BLaER1 (cell line): ENCODE data around the gene PKP3.
"Not testable (repeated sequence)": the region's sequence is repeated elsewhere in the genome, so short reads cannot be mapped to it uniquely, and the experiment has no call there.

Experiments used
- H3K27ac ChIP-seq: shearing (Covaris generic); formaldehyde crosslinking; 2 replicates; pipeline ENCODE4 v1.8.1; 2022
- H3K27me3 ChIP-seq: shearing (Covaris generic); formaldehyde crosslinking; 2 replicates; pipeline ENCODE4 v1.8.1; 2022
- H3K36me3 ChIP-seq: shearing (Covaris generic); formaldehyde crosslinking; 2 replicates; pipeline ENCODE4 v1.8.1; 2022
- H3K4me1 ChIP-seq: shearing (Covaris generic); formaldehyde crosslinking; 2 replicates; pipeline ENCODE4 v1.8.1; 2022
- H3K4me2 ChIP-seq: shearing (Covaris generic); formaldehyde crosslinking; 2 replicates; pipeline ENCODE4 v1.8.1; 2022
- H3K4me3 ChIP-seq: shearing (Covaris generic); formaldehyde crosslinking; 2 replicates; pipeline ENCODE4 v1.8.1; 2022
- H3K9ac ChIP-seq: shearing (Covaris generic); formaldehyde crosslinking; 2 replicates; pipeline ENCODE4 v1.8.1; 2022
- H3K9me3 ChIP-seq: shearing (Covaris generic); formaldehyde crosslinking; 2 replicates; pipeline ENCODE4 v1.8.1; 2022
- H4K20me1 ChIP-seq: shearing (Covaris generic); formaldehyde crosslinking; 2 replicates; pipeline ENCODE4 v1.8.1; 2022
- Cebpa-rat ChIP-seq: shearing (Covaris generic); IDR thresholded peaks from 2 replicates; pipeline ENCODE4 v1.8.1; 2022

Gene PKP3

GRCh38 chr11:425301-425700 lies 31.3 kb downstream of the PKP3 start:
- Histone ChIP-seq H3K9ac (no peak overlapping the region), H3K36me3 (0 out of 2 replicates have a peak, but pooled peaks cover 6% of the 10 kb centered on the region)
- no peak for TF ChIP-seq Cebpa-rat

GRCh38 chr11:426851-427250 lies 32.8 kb downstream of the PKP3 start:
- no peak overlapping the region for H3K4me2 ChIP-seq
- no peak for TF ChIP-seq Cebpa-rat
- no peaks in the 10 kb centered on the region for H3K27me3 ChIP-seq
- no peak overlapping the region for H3K9ac ChIP-seq
- no peaks in the 10 kb centered on the region for H4K20me1 ChIP-seq
- H3K36me3 ChIP-seq = 0 out of 2 replicates have a peak, but pooled peaks cover 6% of the 10 kb centered on the region
- H3K27ac ChIP-seq = no peak overlapping the region
- H3K9me3 ChIP-seq = no peaks in the 10 kb centered on the region
- no peaks in the 10 kb centered on the region for H3K4me1 ChIP-seq
- no peak overlapping the region for H3K4me3 ChIP-seq

More at GRCh38 chr11:425301-425700, 31.3 kb downstream of the PKP3 start:
- H3K4me3 ChIP-seq = no peak overlapping the region
- no peak overlapping the region for H3K27ac ChIP-seq
- no peaks in the 10 kb centered on the region for H3K27me3 ChIP-seq
- H3K4me1 ChIP-seq = no peaks in the 10 kb centered on the region
- no peaks in the 10 kb centered on the region for H3K9me3 ChIP-seq
- no peak overlapping the region for H3K4me2 ChIP-seq
- H4K20me1 ChIP-seq = no peaks in the 10 kb centered on the region

- H3K9ac ChIP-seq = no peak overlapping the region
- no peak for TF ChIP-seq Cebpa-rat
Measured at GRCh38 chr11:428295-428694, 34.3 kb downstream of the PKP3 start.

DNA sequence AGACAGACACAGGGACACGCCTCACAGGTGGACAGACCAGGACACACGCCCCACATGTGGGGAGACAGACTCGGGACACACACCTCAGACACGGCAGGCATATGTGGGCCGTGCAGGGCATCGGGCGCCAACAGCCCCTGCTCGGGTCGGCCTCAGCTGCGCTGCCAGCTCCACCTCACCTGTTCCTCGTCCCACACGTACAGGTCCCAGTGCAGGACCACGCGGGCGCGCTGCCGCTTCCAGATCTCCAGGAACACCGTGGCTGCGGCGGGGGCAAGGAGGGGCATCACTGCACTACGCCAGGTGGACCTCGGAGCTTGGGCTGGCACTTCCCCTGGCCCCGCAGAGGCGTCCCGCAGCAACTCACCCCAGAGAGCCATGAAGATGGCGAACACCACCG lies 35.4 kb downstream of the PKP3 start:
- Histone ChIP-seq H3K4me3 (no peak overlapping the region), H3K4me1 (no peaks in the 10 kb centered on the region), H3K27me3 (no peaks in the 10 kb centered on the region), H4K20me1 (no peaks in the 10 kb centered on the region), H3K9ac (no peak overlapping the region), H3K27ac (no peak overlapping the region), H3K9me3 (no peaks in the 10 kb centered on the region), H3K4me2 (no peak overlapping the region), H3K36me3 (0 out of 2 replicates have a peak, but pooled peaks cover 6% of the 10 kb centered on the region)
- TF ChIP-seq Cebpa-rat = no peak

More at GRCh38 chr11:428295-428694, 34.3 kb downstream of the PKP3 start:
- H3K4me2 ChIP-seq = no peak overlapping the region
- no peak overlapping the region for H3K27ac ChIP-seq
- H3K9me3 ChIP-seq = no peaks in the 10 kb centered on the region
- H4K20me1 ChIP-seq = no peaks in the 10 kb centered on the region
- H3K4me1 ChIP-seq = no peaks in the 10 kb centered on the region
- no peak overlapping the region for H3K4me3 ChIP-seq
- no peaks in the 10 kb centered on the region for H3K27me3 ChIP-seq
- H3K36me3 ChIP-seq = 0 out of 2 replicates have a peak, but pooled peaks cover 6% of the 10 kb centered on the region

GRCh38 chr11:429931-430456 lies 36.0 kb downstream of the PKP3 start:
- Histone ChIP-seq H3K27me3 (no peaks in the 10 kb centered on the region), H3K4me1 (no peaks in the 10 kb centered on the region), H3K4me2 (no peak overlapping the region), H4K20me1 (no peaks in the 10 kb centered on the region), H3K36me3 (0 out of 2 replicates have a peak, but pooled peaks cover 6% of the 10 kb centered on the region), H3K27ac (no peak overlapping the region), H3K9me3 (no peaks in the 10 kb centered on the region), H3K4me3 (no peak overlapping the region), H3K9ac (no peak overlapping the region)
- TF ChIP-seq Cebpa-rat = no peak

DNA sequence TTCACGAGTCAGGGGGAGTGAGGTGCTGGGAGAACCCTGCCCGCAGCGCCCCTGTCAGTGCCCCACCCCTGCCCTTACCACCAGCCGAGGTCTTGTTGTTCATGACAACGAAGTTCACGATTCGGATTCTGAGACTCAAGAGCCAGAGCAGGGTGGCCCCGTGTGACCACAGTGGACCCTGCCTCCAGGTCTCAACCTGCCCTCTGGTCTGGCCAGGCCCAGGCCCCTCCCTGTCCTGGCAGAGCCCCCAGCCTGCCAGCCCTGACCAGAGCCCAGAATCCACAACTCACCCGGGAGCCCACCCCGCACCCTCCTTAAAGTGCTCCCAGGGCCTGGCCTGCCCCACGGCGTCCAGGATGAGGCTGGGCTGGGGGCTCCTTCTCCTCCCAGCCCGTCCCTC lies 37.9 kb downstream of the PKP3 start:
- no peaks in the 10 kb centered on the region for H3K4me1 ChIP-seq
- no peak overlapping the region for H3K4me2 ChIP-seq
- H3K27ac ChIP-seq = no peak overlapping the region
- no peaks in the 10 kb centered on the region for H3K27me3 ChIP-seq
- H4K20me1 ChIP-seq = no peaks in the 10 kb centered on the region
- 0 out of 2 replicates have a peak, but pooled peaks cover 6% of the 10 kb centered on the region for H3K36me3 ChIP-seq
- no peak overlapping the region for H3K9ac ChIP-seq
- H3K4me3 ChIP-seq = no peak overlapping the region
- TF ChIP-seq Cebpa-rat = no peak
- H3K9me3 ChIP-seq = no peaks in the 10 kb centered on the region

DNA sequence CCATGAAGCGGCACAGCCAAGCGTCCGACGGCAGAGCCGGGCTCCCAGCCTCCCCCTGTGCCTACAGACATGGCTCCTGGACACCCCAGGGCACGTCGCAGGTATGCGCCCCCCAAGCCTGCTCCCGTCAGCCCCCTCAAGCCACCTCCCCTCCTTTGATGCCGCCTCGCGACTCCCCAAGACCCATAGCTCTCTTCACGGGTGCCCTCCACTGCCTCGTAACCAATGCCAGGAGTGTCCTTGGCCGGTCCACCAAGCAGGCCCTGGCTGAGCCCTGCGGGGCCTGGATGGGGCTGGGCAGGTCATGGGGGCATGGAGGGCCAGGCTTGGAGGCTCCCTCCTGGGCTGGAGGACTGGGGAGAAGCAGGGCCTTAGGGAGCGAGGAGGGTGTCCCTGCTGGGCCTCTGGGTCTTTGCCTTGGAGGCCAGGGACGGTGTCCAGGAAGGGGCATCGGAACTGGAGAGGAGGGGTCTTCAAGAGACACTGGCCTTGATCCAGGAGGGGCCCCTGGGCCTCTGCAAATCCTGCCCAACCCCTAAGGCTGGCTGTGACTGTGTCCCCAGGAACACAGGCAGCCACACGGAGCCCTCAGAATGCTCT lies 38.6 kb downstream of the PKP3 start:
- Histone ChIP-seq H3K27ac (no peak overlapping the region), H3K9me3 (no peaks in the 10 kb centered on the region), H3K36me3 (0 out of 2 replicates have a peak, but pooled peaks cover 6% of the 10 kb centered on the region), H3K4me3 (no peak overlapping the region), H3K4me1 (peaks cover 6% of the 10 kb centered on the region), H3K9ac (no peak overlapping the region), H4K20me1 (no peaks in the 10 kb centered on the region), H3K27me3 (no peaks in the 10 kb centered on the region), H3K4me2 (no peak overlapping the region)
- TF ChIP-seq Cebpa-rat = no peak

DNA sequence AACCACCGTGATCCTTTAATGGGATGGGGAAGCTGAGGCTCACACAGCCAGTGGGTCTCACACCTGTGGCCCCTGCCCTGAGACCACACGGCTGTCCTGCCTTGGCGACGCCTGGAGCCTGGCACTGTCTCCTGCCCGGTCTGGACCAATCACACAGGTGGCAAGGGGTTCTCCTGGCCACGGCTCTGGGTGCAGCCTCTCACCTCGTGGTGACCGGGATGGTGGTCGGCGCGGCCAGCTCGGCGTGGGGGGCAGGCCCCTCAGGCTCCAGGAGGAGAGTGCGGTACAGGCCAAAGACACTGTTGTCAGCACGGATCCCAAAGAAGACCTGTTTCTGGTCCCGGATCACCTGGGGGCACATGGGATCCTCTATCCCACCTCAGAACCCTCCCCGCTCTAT lies 39.1 kb downstream of the PKP3 start:
- 0 out of 2 replicates have a peak, but pooled peaks cover 4% of the 10 kb centered on the region for H3K36me3 ChIP-seq
- H3K4me1 ChIP-seq = peaks cover 11% of the 10 kb centered on the region
- no peak for TF ChIP-seq Cebpa-rat
- H3K4me3 ChIP-seq = no peak overlapping the region
- H3K27me3 ChIP-seq = no peaks in the 10 kb centered on the region
- no peaks in the 10 kb centered on the region for H4K20me1 ChIP-seq
- no peak overlapping the region for H3K4me2 ChIP-seq
- no peak overlapping the region for H3K9ac ChIP-seq
- no peak overlapping the region for H3K27ac ChIP-seq
- no peaks in the 10 kb centered on the region for H3K9me3 ChIP-seq

DNA sequence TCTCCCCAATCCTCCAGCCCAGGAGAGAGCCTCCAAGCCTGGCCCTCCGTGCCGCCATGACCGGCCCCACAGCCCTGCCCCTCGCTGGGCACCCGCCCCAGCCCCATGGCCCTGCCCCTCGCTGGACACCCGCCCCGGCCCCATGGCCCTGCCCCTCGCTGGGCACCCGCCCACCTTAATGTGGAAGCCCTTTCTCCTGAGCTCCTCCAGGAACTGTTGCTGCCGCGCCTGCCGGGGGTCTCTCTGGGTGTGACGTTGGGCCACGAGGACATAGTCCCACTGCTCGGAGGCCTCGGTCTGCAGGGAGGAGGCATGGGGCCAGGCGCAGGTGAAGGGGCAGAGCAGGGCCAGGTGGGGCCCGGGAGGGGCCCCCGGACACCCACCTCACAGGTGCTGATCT lies 39.6 kb downstream of the PKP3 start:
- H4K20me1 ChIP-seq = no peaks in the 10 kb centered on the region
- no peak overlapping the region for H3K9ac ChIP-seq
- H3K36me3 ChIP-seq = no peaks in the 10 kb centered on the region
- no peak overlapping the region for H3K4me2 ChIP-seq
- H3K27ac ChIP-seq = no peak overlapping the region
- no peak for TF ChIP-seq Cebpa-rat
- H3K9me3 ChIP-seq = no peaks in the 10 kb centered on the region
- peaks cover 11% of the 10 kb centered on the region for H3K4me1 ChIP-seq
- H3K4me3 ChIP-seq = no peak overlapping the region
- no peaks in the 10 kb centered on the region for H3K27me3 ChIP-seq

GRCh38 chr11:434496-434895 lies 40.5 kb downstream of the PKP3 start:
- H3K4me2 ChIP-seq = no peak overlapping the region
- TF ChIP-seq Cebpa-rat = no peak
- no peaks in the 10 kb centered on the region for H3K36me3 ChIP-seq
- H3K4me3 ChIP-seq = no peak overlapping the region
- H3K27me3 ChIP-seq = no peaks in the 10 kb centered on the region
- no peak overlapping the region for H3K9ac ChIP-seq
- H4K20me1 ChIP-seq = no peaks in the 10 kb centered on the region
- no peaks in the 10 kb centered on the region for H3K9me3 ChIP-seq
- H3K4me1 ChIP-seq = peaks cover 11% of the 10 kb centered on the region
- H3K27ac ChIP-seq = no peak overlapping the region

GRCh38 chr11:434999-435740 lies 41.2 kb downstream of the PKP3 start:
- H3K9me3 ChIP-seq, H3K27me3 ChIP-seq, H4K20me1 ChIP-seq, H3K27ac ChIP-seq, H3K9ac ChIP-seq, H3K4me3 ChIP-seq, H3K4me2 ChIP-seq, H3K36me3 ChIP-seq: not testable (repeated sequence)
- peaks cover 11% of the 10 kb centered on the region for H3K4me1 ChIP-seq
